Kidney (tissue), 14 donors: ENCODE data around the gene IRAK3. TPM values are rescaled to one million over a fixed set of nuclear protein-coding genes. Genes with fewer than 3 reads are reported as not detected.
"Not testable (repeated sequence)": the region's sequence is repeated elsewhere in the genome, so short reads cannot be mapped to it uniquely, and the experiment has no call there.

Source experiments
- DNase-seq, 5 donors: peaks; one replicate each; pipeline ENCODE4 v3.0.0-alpha.2; 2013 to 2020
- FAIRE-seq: peaks from 2 replicates; lab custom pipeline; 2012; peaks lifted over from hg19 to GRCh38; lab: Jason Lieb, UNC
- H3K27ac ChIP-seq, 2 donors: one replicate each; pipeline ENCODE4 v1.7.0; 2013; ENCODE audit warnings: low read depth in 2 of 2, low read length in 2 of 2, inconsistent platforms in 1 of 2
- H3K27me3 ChIP-seq: one replicate; pipeline ENCODE4 v1.7.1; 2013; ENCODE audit warnings: low read length, inconsistent platforms; ENCODE audit not compliant: control insufficient read depth, insufficient read depth
- H3K36me3 ChIP-seq, 3 donors: one replicate each; pipeline versions ENCODE4 v1.7.0 to v1.7.1; 2013; ENCODE audit warnings: low read length in 3 of 3, control low read depth in 1 of 3, inconsistent platforms in 1 of 3; ENCODE audit not compliant: insufficient read depth in 3 of 3, control insufficient read depth in 2 of 3
- H3K4me1 ChIP-seq, 3 donors: one replicate each; pipeline versions ENCODE4 v1.7.0 to v1.7.1; 2013; ENCODE audit warnings: low read length in 3 of 3, inconsistent platforms in 1 of 3, low read depth in 1 of 3; ENCODE audit not compliant: control insufficient read depth in 2 of 3, insufficient read depth in 2 of 3
- H3K4me3 ChIP-seq, 3 donors: one replicate each; pipeline versions ENCODE4 v1.7.0 to v1.8.1; 2013; ENCODE audit warnings: low read length in 3 of 3, control low read depth in 1 of 3, inconsistent platforms in 1 of 3
- H3K9ac ChIP-seq, 3 donors: one replicate each; pipeline versions ENCODE4 v1.7.0 to v1.7.1; 2013; ENCODE audit warnings: low read length in 3 of 3, control low read depth in 1 of 3, inconsistent platforms in 1 of 3
- H3K9me3 ChIP-seq, 3 donors: one replicate each; pipeline versions ENCODE4 v1.7.0 to v1.7.1; 2013; ENCODE audit warnings: low read length in 3 of 3, control low read depth in 1 of 3, inconsistent platforms in 1 of 3; ENCODE audit not compliant: control insufficient read depth in 2 of 3, insufficient read depth in 1 of 3
- intact Hi-C: fragments of 100-400 bp; cut with DNase I; formaldehyde crosslinking; loops from one replicate; pipeline ENCODE4 v1.11.1; 2022
- polyA plus RNA-seq: library from polyadenylated mRNA; stranded (reverse); fragments of 350-450 nt; fragmentation: Illumina TruSeq; extraction: RNeasy Lipid Tissue Mini Kit (QIAGEN cat#74804); gene quantifications from one replicate; pipeline ENCODE4 v1.2.3, GENCODE V29; 2014; ENCODE audit warnings: low read depth, low replicate concordance; ENCODE audit not compliant: insufficient read depth
- total RNA-seq: library from RNA; stranded (reverse); fragmentation: NEBNext Ultra II Directional; extraction: Animal tissue kit (Norgen Biotek cat#: 25700); gene quantifications from one replicate; pipeline ENCODE4 v1.2.1, GENCODE V29; 2021
- TF ChIP-seq, protein P1 (sequence below): IDR thresholded peaks from 3 replicates; pipeline ENCODE4 v1.5.1; 2012; ENCODE audit warnings: mild to moderate bottlenecking, moderate library complexity, borderline replicate concordance; ENCODE audit not compliant: insufficient read depth; ENCODE audit errors: extremely low read depth
- donor health status: control.
- donor health status: control.
- donor health status: control.
- donor health status: control.
- donor health status: control.
- donor health status: DM: yes; HTN: yes; CAD: no.
- donor health status: Normal renal cell carcinoma (clear cell type).

The IRAK3 gene
- total and polyA plus RNA-seq, 2 donors from 2014 or later, result 1.2 to 19.9 TPM

DNA sequence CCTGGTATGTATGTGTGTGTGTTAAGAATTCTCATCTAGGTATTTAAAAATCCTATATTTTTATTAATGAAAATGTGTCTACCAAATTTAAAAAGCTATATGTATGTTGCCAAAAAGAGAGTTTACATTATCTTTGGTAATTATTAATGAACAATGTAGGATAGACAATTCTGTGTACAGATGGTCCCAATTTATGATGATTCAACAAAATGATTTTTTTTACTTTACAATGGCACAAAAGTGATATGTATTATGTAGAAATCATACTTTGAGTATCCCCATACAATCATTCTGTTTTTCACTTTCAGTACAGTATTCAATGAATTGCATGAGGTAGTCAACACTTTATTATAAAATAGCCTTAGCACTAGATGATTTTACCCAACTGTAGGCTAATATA lies 39.4 kb downstream of the IRAK3 start:
- intact Hi-C loops, result no loop called here
- Histone ChIP-seq H3K9ac (no peak overlapping the region), H3K36me3 (no peaks in the 10 kb centered on the region), H3K4me1 (no peaks in the 10 kb centered on the region), H3K27me3 (no peaks in the 10 kb centered on the region), H3K9me3 (no peaks in the 10 kb centered on the region), H3K27ac (no peak overlapping the region), H3K4me3 (no peak overlapping the region)
- DNase-seq (no peak), FAIRE-seq (no peak)
- TF ChIP-seq, protein P1, sequence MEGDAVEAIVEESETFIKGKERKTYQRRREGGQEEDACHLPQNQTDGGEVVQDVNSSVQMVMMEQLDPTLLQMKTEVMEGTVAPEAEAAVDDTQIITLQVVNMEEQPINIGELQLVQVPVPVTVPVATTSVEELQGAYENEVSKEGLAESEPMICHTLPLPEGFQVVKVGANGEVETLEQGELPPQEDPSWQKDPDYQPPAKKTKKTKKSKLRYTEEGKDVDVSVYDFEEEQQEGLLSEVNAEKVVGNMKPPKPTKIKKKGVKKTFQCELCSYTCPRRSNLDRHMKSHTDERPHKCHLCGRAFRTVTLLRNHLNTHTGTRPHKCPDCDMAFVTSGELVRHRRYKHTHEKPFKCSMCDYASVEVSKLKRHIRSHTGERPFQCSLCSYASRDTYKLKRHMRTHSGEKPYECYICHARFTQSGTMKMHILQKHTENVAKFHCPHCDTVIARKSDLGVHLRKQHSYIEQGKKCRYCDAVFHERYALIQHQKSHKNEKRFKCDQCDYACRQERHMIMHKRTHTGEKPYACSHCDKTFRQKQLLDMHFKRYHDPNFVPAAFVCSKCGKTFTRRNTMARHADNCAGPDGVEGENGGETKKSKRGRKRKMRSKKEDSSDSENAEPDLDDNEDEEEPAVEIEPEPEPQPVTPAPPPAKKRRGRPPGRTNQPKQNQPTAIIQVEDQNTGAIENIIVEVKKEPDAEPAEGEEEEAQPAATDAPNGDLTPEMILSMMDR, result no peak

GRCh38 chr12:66232263-66232662 lies 43.2 kb downstream of the IRAK3 start:
- H3K4me3 ChIP-seq, result no peak overlapping the region
- no peaks in the 10 kb centered on the region for H3K36me3 ChIP-seq
- H3K27me3 ChIP-seq, result no peaks in the 10 kb centered on the region
- DNase-seq (no peak), FAIRE-seq (no peak)
- H3K9ac ChIP-seq, result no peak overlapping the region
- H3K4me1 ChIP-seq, result no peaks in the 10 kb centered on the region
- H3K9me3 ChIP-seq, result no peaks in the 10 kb centered on the region
- TF ChIP-seq, protein P1, result no peak
- intact Hi-C loops, result no loop called here
- no peak overlapping the region for H3K27ac ChIP-seq

- DNase-seq, H3K9ac ChIP-seq, H3K27ac ChIP-seq, H3K36me3 ChIP-seq, intact Hi-C loops, H3K4me1 ChIP-seq, FAIRE-seq, H3K27me3 ChIP-seq, H3K4me3 ChIP-seq, H3K9me3 ChIP-seq: not testable (repeated sequence)
Measured at GRCh38 chr12:66234037-66234693, 45.2 kb downstream of the IRAK3 start.

GRCh38 chr12:66234773-66235625 lies 46.0 kb downstream of the IRAK3 start:
- H3K4me1 ChIP-seq, H3K27ac ChIP-seq, intact Hi-C loops, H3K36me3 ChIP-seq, FAIRE-seq, H3K27me3 ChIP-seq, H3K9me3 ChIP-seq: not testable (repeated sequence)
- peak overlapping the region; percentile 23 to 52 (median 33) for H3K4me3 ChIP-seq
- H3K9ac ChIP-seq, result peak overlapping the region in 1 of 3 donors; percentile 6
- DNase-seq, result peak; percentile 53 to 85 (median 68)
